ENCODE results near the gene DUOX2.

- peak; percentile 78 for TF ChIP-seq CTCF (conservative IDR thresholded peaks at IDR 0.05)
- no peak for TF ChIP-seq EZH2 (IDR thresholded peaks at IDR 0.05; ENCODE audit: low read depth)
Observed at GRCh38 chr15:45126535-45127158, 12.7 kb upstream of the DUOX2 start.
